IPS-15b (cell line): ENCODE results near the gene SLC6A19.

Experiments
- H3K27me3 ChIP-seq: one replicate; pipeline ENCODE4 v1.6.1; 2013; ENCODE audit warnings: low read length; ENCODE audit not compliant: control insufficient read depth, insufficient read depth
- H3K36me3 ChIP-seq: one replicate; pipeline ENCODE4 v1.6.1; 2013; ENCODE audit warnings: low read length; ENCODE audit not compliant: control insufficient read depth, insufficient read depth
- H3K4me1 ChIP-seq: one replicate; pipeline ENCODE4 v1.6.1; 2013; ENCODE audit warnings: mild to moderate bottlenecking, low read length; ENCODE audit not compliant: control insufficient read depth, insufficient read depth
- H3K4me3 ChIP-seq: one replicate; pipeline ENCODE4 v1.5.1; 2013; ENCODE audit warnings: low read depth, low read length
- H3K9ac ChIP-seq: one replicate; pipeline ENCODE4 v1.6.1; 2013; ENCODE audit warnings: low read depth, mild to moderate bottlenecking, low read length
- H3K9me3 ChIP-seq: one replicate; pipeline ENCODE4 v1.6.1; 2013; ENCODE audit warnings: mild to moderate bottlenecking, low read length; ENCODE audit not compliant: control insufficient read depth, insufficient read depth

The SLC6A19 gene

GRCh38 chr5:1274471-1274870 is 73.1 kb downstream of the SLC6A19 start:
- H3K9ac ChIP-seq: no peak overlapping the region
- H3K36me3 ChIP-seq: peaks cover 20% of the 10 kb centered on the region
- H3K27me3 ChIP-seq: no peaks in the 10 kb centered on the region
- no peaks in the 10 kb centered on the region for H3K4me1 ChIP-seq
- H3K4me3 ChIP-seq: no peak overlapping the region
- no peaks in the 10 kb centered on the region for H3K9me3 ChIP-seq
